NB4 (cell line): ENCODE data around the gene HYKK.
A peak's percentile ranks its signal among the peaks of the same experiment; 100 is the strongest.
"Not testable (repeated sequence)": the region's sequence is repeated elsewhere in the genome, so short reads cannot be mapped to it uniquely, and the experiment has no call there.

Experiments
- DNase-seq: peaks from one replicate; pipeline ENCODE4 v3.0.0; 2010; ENCODE audit warnings: low read depth
- H3K4me3 ChIP-seq: one replicate; pipeline ENCODE4 v1.5.1; 2011; ENCODE audit warnings: mild to moderate bottlenecking, low read depth, low read length, moderate library complexity
- CTCF ChIP-seq: IDR thresholded peaks from one replicate; pipeline ENCODE4 v1.5.1; 2012; ENCODE audit warnings: low read depth, low read length
- MYC ChIP-seq: IDR thresholded peaks from 2 replicates; pipeline ENCODE4 v1.6.1; 2011; ENCODE audit warnings: low read depth, low read length
- POLR2A ChIP-seq: IDR thresholded peaks from 2 replicates; pipeline ENCODE4 v1.6.1; 2011; ENCODE audit warnings: mild to moderate bottlenecking; ENCODE audit not compliant: insufficient read length; ENCODE audit errors: extremely low read depth
- TF ChIP-seq, protein P1 (sequence below): IDR thresholded peaks from 2 replicates; pipeline ENCODE4 v1.6.1; 2011; ENCODE audit warnings: low read depth, low read length

The HYKK gene

GRCh38 chr15:78541744-78542034 lies 34.3 kb downstream of the HYKK start:
- TF ChIP-seq MYC: no peak
- no peak for TF ChIP-seq POLR2A
- TF ChIP-seq, protein P1, sequence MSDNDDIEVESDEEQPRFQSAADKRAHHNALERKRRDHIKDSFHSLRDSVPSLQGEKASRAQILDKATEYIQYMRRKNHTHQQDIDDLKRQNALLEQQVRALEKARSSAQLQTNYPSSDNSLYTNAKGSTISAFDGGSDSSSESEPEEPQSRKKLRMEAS: no peak
- no peak for TF ChIP-seq CTCF
- no peak for DNase-seq

GRCh38 chr15:78542647-78543046 lies 35.3 kb downstream of the HYKK start:
- DNase-seq: no peak
- peak overlapping the region; percentile 100 for H3K4me3 ChIP-seq
- TF ChIP-seq MYC (no peak), POLR2A (no peak), CTCF (no peak)
- TF ChIP-seq, protein P1: no peak

More at GRCh38 chr15:78541744-78542034, 34.3 kb downstream of the HYKK start:
- peak overlapping the region; percentile 100 for H3K4me3 ChIP-seq

GRCh38 chr15:78550194-78550593 lies 42.8 kb downstream of the HYKK start:
- H3K4me3 ChIP-seq: no peak overlapping the region
- no peak for DNase-seq
- TF ChIP-seq, protein P1: no peak
- TF ChIP-seq POLR2A (no peak), MYC (no peak), CTCF (no peak)

DNA sequence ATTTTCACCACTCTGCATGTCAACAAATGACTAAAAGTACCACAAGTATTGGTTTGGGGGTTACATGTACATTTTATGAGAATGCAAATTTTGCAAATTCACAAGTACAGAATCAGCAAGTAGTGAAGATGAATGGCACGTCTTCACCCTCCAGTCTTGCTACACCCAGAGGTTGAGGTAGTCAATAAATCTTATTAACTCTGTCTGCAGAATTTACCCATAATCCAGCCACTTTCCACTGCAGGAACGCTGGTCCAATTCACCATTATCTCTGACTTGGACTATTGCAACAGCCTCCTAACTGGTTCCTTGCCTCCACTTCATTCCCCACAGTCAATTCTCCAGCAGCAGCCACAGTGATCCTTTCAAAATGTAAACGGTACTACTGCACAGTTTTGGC lies 43.4 kb downstream of the HYKK start:
- TF ChIP-seq, protein P1: no peak
- no peak for TF ChIP-seq POLR2A
- no peak for TF ChIP-seq MYC
- no peak for TF ChIP-seq CTCF
- DNase-seq: no peak
- H3K4me3 ChIP-seq: no peak overlapping the region

GRCh38 chr15:78551902-78552301 lies 44.5 kb downstream of the HYKK start:
- no peak overlapping the region for H3K4me3 ChIP-seq
- DNase-seq: no peak
- TF ChIP-seq POLR2A: no peak
- no peak for TF ChIP-seq CTCF
- TF ChIP-seq, protein P1: no peak
- TF ChIP-seq MYC: no peak

- no peak overlapping the region for H3K4me3 ChIP-seq
- no peak for TF ChIP-seq POLR2A
- no peak for TF ChIP-seq MYC
- TF ChIP-seq, protein P1: no peak
- no peak for TF ChIP-seq CTCF
- DNase-seq: no peak
Measured at GRCh38 chr15:78552597-78552996, 45.2 kb downstream of the HYKK start.

DNA sequence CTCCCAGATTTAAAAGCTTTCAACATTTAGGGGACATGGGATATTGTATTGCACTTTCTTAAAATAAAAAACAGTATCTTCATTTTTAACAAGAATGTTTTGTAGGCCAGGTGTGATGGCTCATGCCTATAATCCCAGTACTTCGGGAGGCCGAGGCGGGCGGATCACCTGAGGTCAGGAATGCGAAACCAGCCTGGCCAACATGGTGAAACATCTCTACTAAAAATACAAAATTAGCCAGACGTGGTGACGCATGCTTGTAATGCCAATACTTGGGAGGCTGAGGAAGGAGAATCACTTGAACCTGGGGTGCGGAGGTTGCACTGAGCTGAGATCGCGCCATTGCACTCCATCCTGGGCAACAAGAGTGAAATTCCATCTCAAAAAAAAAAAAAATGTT lies 52.8 kb downstream of the HYKK start:
- not testable (repeated sequence) for DNase-seq, H3K4me3 ChIP-seq
